Measurements from ENCODE around the gene SUMO2. TPM values are rescaled to one million over a fixed set of nuclear protein-coding genes. Genes with fewer than 3 reads are reported as not detected.
A peak's percentile ranks its signal among the peaks of the same experiment; 100 is the strongest.

SUMO2 gene
- total and polyA plus RNA-seq, 9 of the 15 experiments (the other 6 are each of a cell fraction or from before 2014, with no cell fraction given): 157 to 733 (median 419) TPM

- TF ChIP-seq ZBTB5 (IDR thresholded peaks at IDR 0.05) (no peak), TRIM24 (IDR thresholded peaks at IDR 0.05) (peak in 1 of 2 experiments; percentile 48; a peak in 1 of 4 replicates), CBX1 (IDR thresholded peaks at IDR 0.05; ENCODE audit: low read depth) (peak; percentile 96), FIP1L1 (IDR thresholded peaks at IDR 0.05; ENCODE audit: low read depth, low read length, poor library complexity, severe bottlenecking) (peak; percentile 83), SP1 (CRISPR knock-in tag; IDR thresholded peaks at IDR 0.05) (peak; percentile 85), E2F6 (IDR thresholded peaks at IDR 0.05; ENCODE audit: borderline replicate concordance in 1 of 2, extremely low read depth in 1 of 2, insufficient read depth in 1 of 2, insufficient read length in 1 of 2, low read depth in 1 of 2, low read length in 1 of 2, poor library complexity in 1 of 2, severe bottlenecking in 1 of 2) (peak in 1 of 2 experiments; percentile 55), C11orf30 (IDR thresholded peaks at IDR 0.05; ENCODE audit: low read depth) (peak; percentile 92), YBX1 (IDR thresholded peaks at IDR 0.05) (no peak), RBFOX2 (IDR thresholded peaks at IDR 0.05; ENCODE audit: low read depth, low read length) (peak; percentile 100), RBM15 (IDR thresholded peaks at IDR 0.05; ENCODE audit: insufficient read depth, low read length) (peak; percentile 89; the same call in 1 of the 2 replicates), MTA3 (IDR thresholded peaks at IDR 0.05; ENCODE audit: borderline replicate concordance) (peak; percentile 100), SAP30 (IDR thresholded peaks at IDR 0.05; ENCODE audit: borderline replicate concordance, insufficient read depth, low read depth, low read length, poor library complexity, severe bottlenecking) (peak; percentile 34), ZEB2 (IDR thresholded peaks at IDR 0.05) (peak; percentile 65), CREBBP (IDR thresholded peaks at IDR 0.05; ENCODE audit: low read depth, low read length) (no peak), ZNF143 (CRISPR knock-in tag; IDR thresholded peaks at IDR 0.05) (0 out of 2 replicates have a peak, but pooled peaks have one; percentile 4), MAFG (tag; conservative IDR thresholded peaks at IDR 0.05) (peak; percentile 79), CEBPZ (IDR thresholded peaks at IDR 0.05; ENCODE audit: borderline replicate concordance, low read depth, low read length) (peak; percentile 86), MAFF (IDR thresholded peaks at IDR 0.05; ENCODE audit: low read length) (peak; percentile 77), NFIC (IDR thresholded peaks at IDR 0.05) (peak; percentile 70), MYBL2 (IDR thresholded peaks at IDR 0.05; ENCODE audit: low read depth) (peak; percentile 96), MYBL2 (CRISPR knock-in tag; IDR thresholded peaks at IDR 0.05; ENCODE audit: borderline replicate concordance) (no peak)
These were observed 28.3 kb downstream of the SUMO2 start, which contains the start of gene JPT1 (continued) for GRCh38 chr17:75154195-75155106.

Measured in K562 (cell line).